GM10248 (cell line): ENCODE results near the gene ATR.

Experiments
- CTCF ChIA-PET: fragments of 300-600 bp; sonication (Branson Sonifier 250); formaldehyde crosslinking; extraction: SDS; loops from one replicate; lab custom pipeline; 2021; ENCODE audit warnings: antibody characterized with exemption; lab: Yijun Ruan, JAX
- POLR2A ChIA-PET: fragments of 350-650 bp; sonication (Branson Sonifier 250); formaldehyde crosslinking; extraction: SDS; loops from one replicate; lab custom pipeline; 2020; ENCODE audit warnings: antibody characterized with exemption; lab: Yijun Ruan, JAX
- DNase-seq: peaks from one replicate; pipeline ENCODE4 v3.0.0; 2012; ENCODE audit errors: extremely low spot score
- CTCF ChIP-seq: IDR thresholded peaks from 2 replicates; pipeline ENCODE4 v1.5.1; 2012; ENCODE audit warnings: mild to moderate bottlenecking, low read depth; ENCODE audit errors: extremely low read depth, missing control alignments, control extremely low read depth

The ATR gene

GRCh38 chr3:142436951-142437585, 141.5 kb downstream of the ATR start:
- POLR2A ChIA-PET, result no interaction called here
- TF ChIP-seq CTCF, result no peak
- DNase-seq, result no peak
- CTCF ChIA-PET, result no interaction called here

GRCh38 chr3:142434503-142434902, 144.0 kb downstream of the ATR start:
- TF ChIP-seq CTCF, result no peak
- ChIA-PET CTCF (no interaction called here), POLR2A (no interaction called here)
- no peak for DNase-seq

GRCh38 chr3:142433110-142433509, 145.4 kb downstream of the ATR start:
- TF ChIP-seq CTCF, result no peak
- ChIA-PET CTCF (no interaction called here), POLR2A (no interaction called here)
- no peak for DNase-seq

GRCh38 chr3:142429582-142429981, 149.0 kb downstream of the ATR start:
- TF ChIP-seq CTCF, result no peak
- DNase-seq, result no peak
- ChIA-PET CTCF (interaction anchor here (1.3 kb wide), 1 partner anchor 63 kb away, joined by 3 read pairs; no protein-coding TSS in a partner anchor), POLR2A (no interaction called here)

GRCh38 chr3:142424754-142425153, 153.8 kb downstream of the ATR start:
- CTCF ChIA-PET, result interaction anchor here (0.9 to 1.8 kb wide), 2 partner anchors 13 to 512 kb away, joined by 3 to 4 read pairs; no protein-coding TSS in a partner anchor

GRCh38 chr3:142418926-142419592, 159.5 kb downstream of the ATR start:
- POLR2A ChIA-PET, result interaction anchor here (1.0 kb wide), 1 partner anchor 20 kb away, joined by 3 read pairs; no protein-coding TSS in a partner anchor
- no peak for DNase-seq
- CTCF ChIA-PET, result no interaction called here
- no peak for TF ChIP-seq CTCF

More at GRCh38 chr3:142424754-142425153, 153.8 kb downstream of the ATR start:
- no peak for TF ChIP-seq CTCF
- POLR2A ChIA-PET, result no interaction called here
- DNase-seq, result no peak
